ENCODE results near the gene RNF223.
A peak's percentile ranks its signal among the peaks of the same experiment; 100 is the strongest.

RNF223 gene

GRCh38 chr1:1073743-1074587, at the start of gene RNF223:
Gene RNF223 (minus strand): TSS chr1:1074306. CDS start chr1:1072566, 1,740 bp downstream.
- no peak for DNase-seq

- DNase-seq: no peak
These were observed 48.9 kb upstream of the RNF223 start for GRCh38 chr1:1122981-1123480.

DNA sequence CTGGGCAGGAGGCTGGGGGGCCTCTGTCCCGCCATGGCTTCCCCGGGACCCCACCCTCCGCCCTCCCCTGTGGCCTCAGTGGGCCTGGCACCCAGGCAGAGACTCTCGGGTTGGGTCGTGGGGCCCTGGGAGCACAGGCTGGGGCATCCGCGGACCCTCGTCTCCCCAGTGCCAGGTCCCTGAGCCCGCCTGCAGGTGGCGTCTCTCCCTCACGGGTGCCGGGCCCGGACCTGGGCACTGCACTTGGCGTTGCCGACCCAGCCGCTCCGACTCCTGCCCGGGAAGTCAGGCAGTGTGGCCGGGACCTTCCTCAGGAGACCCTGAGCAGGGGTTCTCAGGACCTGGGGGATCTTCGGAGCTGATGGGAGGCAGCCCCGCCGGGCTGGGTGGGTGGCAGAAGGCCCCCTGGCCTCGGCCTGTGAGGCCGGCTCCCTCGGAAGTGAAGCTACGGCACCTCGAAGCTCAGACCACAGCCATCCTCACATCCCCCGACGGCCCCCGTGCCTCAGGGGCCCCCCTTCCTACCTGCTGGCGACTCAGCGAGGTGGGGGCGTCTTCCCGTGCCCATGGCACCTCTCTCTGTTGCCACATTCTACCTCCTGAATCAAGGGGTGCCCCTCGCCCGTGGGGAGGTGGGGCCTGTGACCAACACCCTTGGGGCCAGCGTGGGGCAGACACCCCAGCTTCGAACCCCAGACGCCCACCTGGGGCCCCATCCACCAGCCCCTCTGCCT, 48.1 kb upstream of the RNF223 start:
- DNase-seq: peak in 53 of 56 donors; percentile 9 to 84 (median 48)

DNA sequence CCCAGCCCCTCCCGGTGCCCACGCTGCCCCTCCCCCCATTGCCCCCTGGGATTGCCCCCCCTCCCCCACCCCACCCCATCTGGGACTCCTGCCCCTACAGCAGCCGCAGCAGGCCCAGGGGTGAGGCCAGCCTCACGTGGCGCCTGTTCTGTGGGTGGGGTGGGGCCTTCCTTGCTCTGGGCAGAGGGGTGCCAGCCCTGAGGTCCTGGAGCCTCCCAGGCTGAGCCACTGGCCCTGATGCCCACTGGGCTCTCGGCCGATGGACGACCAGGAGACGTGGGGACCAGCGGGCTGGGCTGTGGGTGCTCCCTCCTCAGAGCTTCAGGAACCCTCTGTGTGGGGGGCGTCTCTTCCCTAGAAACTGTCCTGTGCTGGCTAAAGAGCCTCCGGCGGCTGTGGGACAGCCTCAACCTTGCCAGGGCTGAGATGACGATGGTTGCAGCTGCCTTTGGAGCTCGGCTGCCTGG, 47.5 kb upstream of the RNF223 start:
- DNase-seq: no peak

DNA sequence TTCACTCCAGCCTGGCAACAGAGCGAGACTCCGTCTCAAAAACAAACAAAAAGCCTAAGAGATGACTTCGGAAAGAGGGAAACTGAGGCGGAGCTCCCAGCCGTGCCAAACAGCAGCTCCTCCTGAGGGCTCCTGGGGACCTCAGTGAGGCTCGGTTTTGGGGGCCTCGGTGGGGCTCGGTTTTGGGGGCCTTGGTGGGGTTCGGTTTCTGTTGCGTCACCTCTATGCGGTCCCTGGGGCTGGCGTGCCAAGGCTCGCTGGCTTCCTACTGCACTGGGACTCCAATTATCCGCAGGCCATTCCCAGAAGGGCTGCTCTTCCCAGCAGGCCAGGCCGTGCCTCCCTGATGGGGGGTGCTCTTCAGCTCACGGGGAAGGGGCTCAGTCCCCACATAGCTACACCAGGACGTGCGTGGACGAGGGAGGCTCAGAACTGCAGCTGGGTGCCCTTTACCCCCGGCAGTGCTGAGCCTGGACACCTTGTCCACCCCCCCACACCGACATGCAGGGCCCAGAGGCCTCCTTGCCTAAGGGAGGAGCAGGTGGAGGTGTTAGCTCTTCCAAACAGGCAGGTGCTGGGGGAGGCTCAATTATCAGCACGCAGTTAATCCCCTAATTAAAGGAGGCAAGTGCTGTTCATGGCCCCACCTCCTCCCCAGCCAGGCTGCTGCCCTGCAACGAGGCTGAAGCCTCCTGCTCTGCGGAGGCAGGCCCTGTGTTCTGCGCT, 46.9 kb upstream of the RNF223 start:
- no peak for DNase-seq

DNA sequence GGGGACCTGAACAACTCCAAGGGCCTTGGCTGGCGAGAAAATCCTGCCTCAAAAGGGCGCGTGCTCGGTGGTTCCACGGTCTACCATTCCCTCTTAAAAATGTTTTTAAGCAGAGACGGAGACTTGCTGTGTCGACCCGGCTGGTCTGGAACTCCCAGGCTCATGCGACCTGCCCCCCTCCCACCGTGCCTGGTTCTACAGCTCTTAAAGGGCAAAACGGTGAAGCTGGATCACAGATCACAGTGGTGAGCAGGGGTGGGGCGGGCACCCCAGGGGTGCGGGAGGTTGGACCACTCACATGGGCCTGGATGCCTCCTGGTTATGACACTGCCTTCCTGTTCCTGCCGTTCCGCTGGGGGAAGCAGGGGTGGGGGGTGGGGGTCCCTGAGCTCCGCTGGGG, 46.0 kb upstream of the RNF223 start:
- no peak for DNase-seq

- DNase-seq: no peak
These were observed 45.3 kb upstream of the RNF223 start for GRCh38 chr1:1119272-1119890.

GRCh38 chr1:1118876-1119220, 44.7 kb upstream of the RNF223 start:
- no peak for DNase-seq

DNA sequence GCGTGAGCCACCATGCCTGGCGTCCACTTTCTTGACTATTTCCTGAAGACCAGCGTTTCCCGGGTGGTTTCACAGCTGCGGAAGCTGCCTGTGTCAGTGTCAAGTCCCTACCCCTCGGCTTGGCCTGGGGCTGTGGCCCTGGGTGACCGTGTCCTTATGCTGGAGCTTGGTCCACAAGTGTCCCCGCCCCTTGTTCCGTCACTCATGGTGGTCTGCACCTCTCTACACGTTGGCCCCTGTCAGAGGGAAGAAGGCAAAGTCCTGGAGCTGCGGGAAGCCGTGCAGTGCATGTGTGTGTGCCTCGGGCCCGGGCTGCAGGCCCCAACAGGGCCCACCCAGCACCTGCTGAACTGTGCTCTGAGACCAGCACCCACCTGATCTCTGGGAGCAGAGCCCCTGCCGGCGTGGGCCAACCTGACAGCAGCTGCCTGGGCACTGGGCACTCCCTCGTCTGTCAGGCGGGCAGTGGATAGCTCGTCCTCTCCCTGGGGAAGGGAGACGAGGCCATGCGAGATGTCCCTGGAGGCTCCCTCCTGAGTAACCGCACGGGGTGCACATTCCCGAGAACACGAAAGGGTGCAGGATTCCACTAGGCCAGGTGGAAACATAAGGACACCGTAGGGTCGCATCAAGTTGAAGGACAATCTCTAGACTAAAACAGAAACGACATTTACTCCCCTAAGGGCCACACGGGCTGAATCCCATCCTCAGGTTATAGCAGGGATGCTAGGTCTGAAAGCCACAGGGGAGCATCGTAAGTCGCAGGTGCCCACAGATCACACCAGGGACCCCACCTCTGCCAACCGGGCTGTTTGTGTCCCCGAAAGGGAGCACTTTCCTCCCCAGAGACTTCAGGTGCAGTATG, 44.1 kb upstream of the RNF223 start:
- DNase-seq: no peak

DNA sequence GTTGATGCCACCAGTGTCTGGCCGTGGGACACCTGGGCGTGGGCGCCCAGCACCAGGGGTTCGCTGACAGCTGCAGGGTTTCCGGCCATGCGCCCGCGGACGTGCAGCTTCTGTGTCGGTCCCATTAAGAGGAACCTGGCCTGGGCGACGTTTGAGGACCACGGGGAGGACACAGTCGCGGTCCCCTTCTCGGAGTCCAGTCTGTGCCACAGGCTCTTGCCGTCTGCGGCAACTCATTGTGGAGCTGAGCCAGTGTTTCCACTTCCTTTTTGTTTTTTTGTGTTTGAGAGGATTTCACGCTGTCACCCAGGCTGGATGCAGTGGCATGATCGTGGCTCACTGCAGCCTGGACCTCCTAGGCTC, 43.3 kb upstream of the RNF223 start:
- no peak for DNase-seq

DNA sequence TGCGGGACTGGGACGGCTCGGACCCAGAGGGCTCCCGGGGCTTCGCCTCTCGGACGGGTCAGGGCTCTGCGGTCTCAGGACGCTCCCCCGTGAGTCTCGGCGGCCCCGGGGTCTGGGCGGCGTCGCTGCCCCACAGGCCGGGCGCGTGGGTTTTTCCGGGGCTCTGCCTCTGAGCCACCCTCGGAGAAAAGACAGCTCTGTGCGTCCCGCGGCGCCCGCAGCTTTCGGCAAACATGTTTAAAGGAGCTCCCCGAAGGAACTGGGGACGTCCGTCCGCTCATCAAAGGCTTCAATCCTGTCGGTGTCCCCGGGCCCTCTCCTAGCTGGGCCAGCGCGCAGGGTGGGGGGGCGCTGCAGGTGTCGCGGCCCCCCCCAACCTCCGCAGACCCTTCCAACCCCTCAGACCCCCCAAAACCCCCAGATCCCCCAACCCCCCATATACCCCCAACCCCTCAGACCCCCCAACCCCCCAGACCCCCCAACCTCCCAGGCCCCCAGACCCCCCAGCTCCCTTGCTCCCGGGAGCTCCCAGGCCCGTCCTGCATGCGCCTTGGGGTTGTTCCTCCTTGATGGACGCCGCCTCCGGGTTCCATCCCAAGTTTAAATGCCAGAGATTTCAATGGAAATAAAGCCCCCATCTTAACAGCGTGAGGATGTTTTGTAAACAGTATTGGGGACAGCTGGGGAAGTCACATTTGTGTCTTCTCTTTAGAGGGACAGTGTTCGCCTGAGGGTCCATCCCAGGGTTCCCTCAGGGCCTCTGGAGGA, 42.8 kb upstream of the RNF223 start:
- no peak for DNase-seq

DNA sequence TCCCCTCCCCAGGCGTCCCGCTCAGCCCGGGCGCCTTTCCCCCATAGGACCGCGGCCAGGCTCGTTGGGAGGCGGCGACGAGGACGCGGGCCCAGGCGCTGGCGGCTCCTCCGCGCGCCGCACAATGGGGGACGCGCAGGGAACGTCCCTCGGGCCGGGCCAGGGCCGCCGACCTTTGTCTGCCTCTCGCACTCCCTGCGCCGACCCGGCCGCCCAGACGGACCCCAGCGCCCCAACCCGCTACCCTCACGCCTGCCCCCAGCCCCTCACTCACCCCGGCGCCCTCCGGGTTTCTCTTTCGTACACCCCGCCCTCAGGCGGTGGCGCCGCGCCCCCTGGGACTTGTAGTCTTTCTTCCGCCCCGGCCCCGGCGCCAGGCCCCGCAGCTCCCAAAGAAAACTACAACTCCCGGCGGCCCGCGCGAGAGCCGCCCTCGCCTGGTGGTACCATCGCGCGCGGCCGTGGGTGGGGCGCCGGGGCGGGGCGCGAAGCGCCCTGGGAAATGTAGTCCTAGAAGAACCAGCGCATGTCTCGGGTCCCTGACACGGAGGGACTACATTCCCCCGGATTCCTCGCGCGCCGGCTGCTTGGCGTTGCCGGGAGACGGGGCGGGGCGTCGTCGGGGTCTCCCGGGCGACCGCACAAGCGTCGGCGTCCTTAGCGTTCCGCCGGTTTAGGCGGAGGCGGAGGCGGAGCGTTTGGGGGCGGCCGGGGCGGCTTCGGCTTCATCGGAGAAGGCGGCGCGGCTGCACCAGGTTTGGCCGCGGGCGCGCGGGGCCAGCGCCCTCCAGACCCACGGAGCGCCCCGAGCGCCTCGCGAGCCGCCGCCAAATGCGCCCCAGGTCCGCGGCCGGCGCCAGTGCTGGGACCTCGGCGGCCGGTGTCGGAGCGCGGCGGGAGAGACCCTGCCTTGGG, 41.9 kb upstream of the RNF223 start, which contains the start of gene C1orf159:
C1orf159 (minus strand) TSS at position 304 of the 915 bp plus-strand sequence. CDS start 24,546 bp downstream, outside the sequence.
- DNase-seq: peak; percentile 57 to 100 (median 98)

DNA sequence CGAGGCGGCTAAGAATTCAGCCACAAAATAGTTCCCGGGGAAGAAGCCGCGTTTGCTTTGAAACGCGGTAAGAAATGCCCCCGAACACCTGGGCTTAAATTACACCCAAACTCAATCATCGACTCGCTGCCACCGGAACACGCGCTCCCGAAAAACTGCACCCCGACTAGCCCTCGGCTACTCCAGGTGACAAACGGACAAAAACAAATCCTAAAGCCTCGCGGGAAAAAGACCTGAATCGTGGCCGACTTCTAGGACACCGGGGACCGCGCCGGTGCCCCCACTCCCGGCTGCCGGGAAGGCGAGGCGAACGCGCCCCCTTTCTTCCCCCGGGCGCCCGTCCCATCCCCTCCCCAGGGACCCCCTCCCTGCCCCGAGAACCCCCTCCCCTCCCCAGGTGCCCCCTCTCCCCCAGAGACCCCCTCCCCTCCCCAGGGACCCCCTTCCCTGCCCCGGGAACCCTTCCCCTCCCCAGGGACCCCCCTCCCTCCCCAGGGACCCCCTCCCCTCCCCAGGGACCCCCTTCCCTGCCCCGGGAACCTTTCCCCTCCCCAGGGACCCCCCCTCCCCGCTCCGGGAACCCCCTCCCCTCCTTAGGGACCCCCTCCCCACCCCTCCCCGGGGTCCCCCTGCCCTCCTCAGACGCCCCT, 41.2 kb upstream of the RNF223 start:
- DNase-seq: no peak

DNA sequence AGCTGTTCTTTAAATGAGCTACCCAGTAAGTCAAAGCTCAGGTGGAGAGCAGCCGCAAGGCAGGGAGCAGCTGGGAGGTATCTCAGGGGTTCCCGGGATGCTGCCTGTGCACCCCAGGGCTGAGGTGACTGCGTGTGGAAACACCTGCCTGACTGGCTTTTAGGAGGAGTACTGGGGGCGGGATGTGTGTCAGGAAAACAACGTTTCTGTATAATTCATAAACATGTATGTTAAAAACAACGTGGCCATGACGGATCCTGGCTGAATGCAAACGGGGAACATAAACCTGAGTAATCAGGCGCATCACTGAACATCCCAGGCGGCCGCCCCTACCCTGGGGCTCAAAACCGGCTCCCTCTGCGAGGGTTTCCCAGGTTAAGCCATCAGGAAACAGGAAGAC, 40.3 kb upstream of the RNF223 start:
- DNase-seq: no peak

GRCh38 chr1:1112237-1112985, 38.3 kb upstream of the RNF223 start:
- DNase-seq: no peak

GRCh38 chr1:1111516-1112236, 37.6 kb upstream of the RNF223 start:
- no peak for DNase-seq
